ENCODE data around the gene RBP5. TPM values are rescaled to one million over a fixed set of nuclear protein-coding genes. Genes with fewer than 3 reads are reported as not detected.

Gene RBP5
- total RNA-seq, 1 experiment from 2014 or later: 2.7 TPM

DNA sequence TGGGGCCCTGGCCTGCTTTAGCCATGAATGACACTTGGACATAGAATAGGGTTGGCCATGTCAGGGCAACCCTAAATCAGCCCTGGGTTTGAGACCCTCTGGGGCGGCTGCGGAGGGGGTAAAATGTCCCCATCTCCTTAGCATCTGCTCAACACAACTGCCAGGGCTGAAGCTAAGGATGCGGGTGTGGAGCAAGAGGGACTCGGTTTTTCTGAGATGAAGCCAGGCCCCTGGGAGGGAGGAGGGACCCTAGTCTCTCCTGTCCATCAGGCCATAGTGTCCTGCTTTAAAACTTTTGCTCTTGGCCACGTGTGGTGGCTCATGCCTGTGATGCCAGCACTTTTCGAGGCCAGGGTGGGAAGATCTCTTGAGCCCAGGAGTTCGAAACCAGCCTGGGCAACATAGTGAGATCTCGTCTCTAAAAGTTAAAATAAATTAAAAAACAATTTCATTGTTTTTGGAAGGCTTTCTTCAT, 35.7 kb downstream of the RBP5 start:
- H3K23ac ChIP-seq (ENCODE audit: insufficient read length, low read depth, low read length): no peak overlapping the region
- WGBS (ENCODE audit: extremely low coverage, insufficient read length, low lambda C conversion rate): no CpG with 5 or more reads among the region's 8 CpGs
- H2AFZ ChIP-seq (ENCODE audit: low read length): no peak overlapping the region

More for the DNA sequence above, 35.7 kb downstream of the RBP5 start:
- Mint-ChIP-seq H3K4me1 (peaks cover 33 to 34% of the 10 kb centered on the region in 2 experiments), H3K36me3 (ENCODE audit: insufficient read depth in 1 of 3, low read depth in 3 of 3) (peaks cover 4 to 7% (median 6%) of the 10 kb centered on the region in 3 experiments; a peak in 4 of 7 replicates), H3K27ac (no peak overlapping the region; a peak in 1 of 7 replicates), H3K9me3 (no peaks in the 10 kb centered on the region), H3K4me3 (no peak overlapping the region), H3K27me3 (ENCODE audit: low read depth) (peaks cover 10% of the 10 kb centered on the region)
- H3K18ac ChIP-seq (ENCODE audit: insufficient read length, low read depth, low read length): no peak overlapping the region
- no peak overlapping the region for H3K14ac ChIP-seq (ENCODE audit: insufficient read depth, low read length)
- H2BK12ac ChIP-seq (ENCODE audit: insufficient read length, low read depth, low read length): no peak overlapping the region
- H3K27me3 ChIP-seq (ENCODE audit: insufficient read depth, low read length): no peaks in the 10 kb centered on the region; the same call in 1 of the 2 replicates
- H3K27ac ChIP-seq (ENCODE audit: insufficient read length, low read depth, low read length): no peak overlapping the region
- H2BK20ac ChIP-seq (ENCODE audit: low read depth, low read length, poor library complexity, severe bottlenecking): no peak overlapping the region
- no peak overlapping the region for H3K4me2 ChIP-seq (ENCODE audit: insufficient read depth, insufficient read length, low read length)
- H2BK120ac ChIP-seq (ENCODE audit: low read depth, low read length, poor library complexity, severe bottlenecking): no peak overlapping the region
- no peak overlapping the region for H3K4ac ChIP-seq (ENCODE audit: low read depth, low read length)
- H3K79me2 ChIP-seq (ENCODE audit: insufficient read depth, low read length): no peaks in the 10 kb centered on the region
- TF ChIP-seq, protein P1, sequence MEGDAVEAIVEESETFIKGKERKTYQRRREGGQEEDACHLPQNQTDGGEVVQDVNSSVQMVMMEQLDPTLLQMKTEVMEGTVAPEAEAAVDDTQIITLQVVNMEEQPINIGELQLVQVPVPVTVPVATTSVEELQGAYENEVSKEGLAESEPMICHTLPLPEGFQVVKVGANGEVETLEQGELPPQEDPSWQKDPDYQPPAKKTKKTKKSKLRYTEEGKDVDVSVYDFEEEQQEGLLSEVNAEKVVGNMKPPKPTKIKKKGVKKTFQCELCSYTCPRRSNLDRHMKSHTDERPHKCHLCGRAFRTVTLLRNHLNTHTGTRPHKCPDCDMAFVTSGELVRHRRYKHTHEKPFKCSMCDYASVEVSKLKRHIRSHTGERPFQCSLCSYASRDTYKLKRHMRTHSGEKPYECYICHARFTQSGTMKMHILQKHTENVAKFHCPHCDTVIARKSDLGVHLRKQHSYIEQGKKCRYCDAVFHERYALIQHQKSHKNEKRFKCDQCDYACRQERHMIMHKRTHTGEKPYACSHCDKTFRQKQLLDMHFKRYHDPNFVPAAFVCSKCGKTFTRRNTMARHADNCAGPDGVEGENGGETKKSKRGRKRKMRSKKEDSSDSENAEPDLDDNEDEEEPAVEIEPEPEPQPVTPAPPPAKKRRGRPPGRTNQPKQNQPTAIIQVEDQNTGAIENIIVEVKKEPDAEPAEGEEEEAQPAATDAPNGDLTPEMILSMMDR (conservative IDR thresholded peaks at IDR 0.05): no peak
- no peaks in the 10 kb centered on the region for H3K9me3 ChIP-seq (ENCODE audit: control insufficient read depth, low read depth, low read length)
- no peak overlapping the region for H3K9ac ChIP-seq (ENCODE audit: extremely low read depth, insufficient read length, low read length)
- H4K5ac ChIP-seq (ENCODE audit: insufficient read length, low read depth, low read length): no peak overlapping the region
- no peak overlapping the region for H3T11ph ChIP-seq (ENCODE audit: low read length)
- peaks cover 4% of the 10 kb centered on the region for H3K23me2 ChIP-seq (ENCODE audit: insufficient read length, low read depth, low read length, poor library complexity, severe bottlenecking)
- H2BK15ac ChIP-seq (ENCODE audit: low read depth, low read length): no peak overlapping the region
- H3K4me1 ChIP-seq (ENCODE audit: insufficient read depth, low read length): peaks cover 16% of the 10 kb centered on the region; the same call in 1 of the 2 replicates
- no peak overlapping the region for H2BK5ac ChIP-seq (ENCODE audit: insufficient read length, low read length)
- no peak overlapping the region for H2AK5ac ChIP-seq (ENCODE audit: insufficient read length, low read length)
- no peak for DNase-seq
- H3K79me1 ChIP-seq (ENCODE audit: insufficient read depth, low read depth, low read length, poor library complexity, severe bottlenecking): no peaks in the 10 kb centered on the region
- no peak overlapping the region for H4K91ac ChIP-seq (ENCODE audit: insufficient read length, low read depth, low read length)
- H4K20me1 ChIP-seq (ENCODE audit: control insufficient read depth, insufficient read depth, insufficient read length): no peaks in the 10 kb centered on the region
- no peak overlapping the region for H3K56ac ChIP-seq (ENCODE audit: insufficient read length, low read depth, low read length)
- H4K8ac ChIP-seq (replicated peaks; ENCODE audit: insufficient read length, low read depth, low read length): no peak overlapping the region
